HPDE6-E6E7 (cell line): ENCODE measurements around the gene PXDC1.

Source experiments
- DNase-seq: peaks from one replicate; pipeline ENCODE4 v3.0.0; 2011; ENCODE audit warnings: missing footprints; ENCODE audit errors: extremely low spot score

The PXDC1 gene

DNA sequence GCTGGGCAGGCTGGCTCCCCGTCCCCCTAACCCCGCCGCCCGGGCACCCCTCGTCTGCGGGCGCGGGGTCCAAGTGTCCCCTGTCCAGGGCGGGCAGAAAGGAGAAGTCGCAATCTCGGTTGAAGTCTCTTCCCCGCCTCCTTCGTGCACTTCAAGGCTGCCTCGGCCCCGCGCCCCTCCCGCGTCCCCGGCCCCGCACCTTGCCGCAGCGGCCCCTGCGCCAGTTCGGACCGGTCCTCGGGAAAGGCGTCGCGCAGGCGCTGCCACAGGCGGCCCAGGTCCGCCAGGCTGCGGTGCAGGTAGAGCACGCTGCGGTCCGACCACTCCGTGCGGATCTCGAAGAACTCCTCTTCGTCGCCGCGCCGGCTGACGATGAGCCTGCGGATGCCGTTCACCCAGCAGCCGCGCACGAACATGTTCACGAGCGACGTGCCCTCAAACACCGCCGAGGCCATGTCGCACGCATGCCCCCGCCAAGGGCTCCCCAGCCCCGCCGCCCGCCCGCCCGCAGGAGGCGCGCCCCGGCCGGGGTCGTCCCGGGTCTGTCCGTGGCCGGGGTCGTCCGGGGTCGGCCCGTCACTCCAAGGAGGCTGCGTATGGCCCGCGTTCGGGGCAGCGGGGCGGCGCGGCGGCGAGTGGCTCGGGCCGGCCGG is at the start of gene PXDC1:
PXDC1 (minus strand) TSS at position 637 of the 653 bp plus-strand sequence; CDS start at position 455, 182 bp downstream.
- DNase-seq: no peak

DNA sequence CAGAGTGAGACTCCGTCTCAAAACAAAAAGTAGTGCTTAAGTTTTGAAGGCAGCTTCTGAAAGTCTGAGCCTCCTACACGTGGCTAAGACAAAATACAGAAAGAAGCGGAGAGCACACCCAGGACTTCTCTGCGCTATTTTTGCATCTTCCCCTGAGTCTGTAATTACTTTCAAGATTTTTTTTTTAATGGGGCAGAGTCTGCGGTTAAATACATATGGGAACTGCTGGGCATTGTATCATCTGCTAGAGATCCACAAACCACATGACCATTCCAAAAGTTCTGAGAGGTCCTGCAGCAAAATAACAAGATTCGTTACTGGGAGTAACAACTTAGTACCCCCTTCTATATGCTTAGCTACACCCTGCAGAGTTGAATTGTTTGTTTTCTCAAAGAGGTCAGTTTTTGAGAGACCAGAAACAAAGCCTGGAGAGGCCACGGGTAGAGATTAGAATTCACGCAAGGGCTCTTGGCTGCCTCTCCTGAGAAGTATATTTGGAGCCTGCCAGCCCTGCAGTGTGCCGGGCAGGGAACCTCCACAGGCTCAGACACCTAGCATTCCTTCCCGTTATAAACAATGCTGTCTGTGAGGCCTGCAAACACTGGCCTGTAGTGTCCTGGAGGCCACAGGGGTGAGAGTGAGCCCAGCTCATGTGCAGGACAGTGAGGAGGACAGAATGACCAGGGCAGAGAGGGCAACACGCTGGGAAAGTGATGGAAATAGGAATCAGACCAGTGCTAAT is 49.5 kb upstream of the PXDC1 start:
- DNase-seq: no peak

DNA sequence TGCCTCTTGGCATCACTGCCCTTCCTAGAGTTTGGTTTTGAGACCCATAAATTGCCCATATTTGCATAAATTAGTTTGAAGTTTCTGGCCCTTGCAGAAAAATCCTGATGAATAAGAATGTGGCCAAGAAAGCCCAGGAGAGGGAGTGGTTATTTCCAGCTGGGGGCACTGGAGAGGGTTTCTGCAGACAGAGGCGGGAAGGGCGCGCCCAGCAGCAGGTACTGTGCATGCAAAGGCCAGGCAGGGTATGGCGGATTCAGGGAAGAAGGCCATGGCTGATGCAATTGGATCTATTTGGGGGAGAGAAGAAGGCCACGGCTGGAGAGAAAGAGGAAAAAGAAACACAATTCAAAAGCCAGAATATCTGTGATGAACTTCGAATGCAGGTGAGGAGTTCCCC is 48.2 kb upstream of the PXDC1 start:
- no peak for DNase-seq

DNA sequence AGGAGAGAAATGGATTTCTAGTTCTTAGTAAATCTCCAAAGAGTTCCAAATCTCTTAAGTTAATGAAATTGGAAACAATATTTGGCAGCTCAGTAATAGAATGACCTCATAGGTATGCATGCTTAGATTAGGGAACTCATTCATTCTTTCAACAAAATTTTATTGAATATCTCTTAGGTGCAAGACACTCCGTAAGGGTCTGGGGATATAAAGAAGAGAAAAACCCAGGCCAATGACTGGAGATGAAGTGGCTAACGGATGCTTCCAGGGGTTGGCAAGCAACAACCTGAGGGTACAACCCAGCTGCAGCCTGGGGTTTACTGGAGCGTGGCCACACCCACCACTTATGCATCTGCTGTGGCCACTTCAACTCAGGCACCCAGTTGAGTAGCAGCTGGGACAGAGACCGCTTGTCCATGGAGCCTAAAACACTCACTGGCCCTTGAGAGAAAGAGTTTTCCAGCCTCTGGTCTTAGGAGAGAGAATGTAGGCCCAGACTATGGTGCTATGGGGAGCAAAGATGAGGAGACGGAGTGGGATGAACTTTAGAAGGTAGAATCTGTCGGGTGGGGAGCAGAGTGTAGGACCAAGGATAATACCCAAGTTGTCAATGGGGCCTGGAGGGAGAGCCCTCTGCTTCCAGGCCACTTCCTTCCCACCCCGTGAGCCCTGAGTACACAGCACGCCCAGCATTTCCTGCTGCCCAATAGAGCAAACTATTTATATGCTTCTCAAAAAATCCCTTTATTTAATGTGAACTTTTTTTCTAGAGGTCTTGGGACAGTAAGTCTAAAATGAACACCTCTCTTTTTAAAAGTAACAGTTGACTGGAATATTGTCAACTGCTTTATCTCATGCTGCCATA is 46.8 kb upstream of the PXDC1 start:
- no peak for DNase-seq

- DNase-seq: no peak
Measured at GRCh38 chr6:3797231-3798054, 45.9 kb upstream of the PXDC1 start.

GRCh38 chr6:3796719-3797041 is 45.2 kb upstream of the PXDC1 start:
- no peak for DNase-seq

- no peak for DNase-seq
Measured at GRCh38 chr6:3795836-3796718, 44.6 kb upstream of the PXDC1 start.

GRCh38 chr6:3794092-3794491 is 42.6 kb upstream of the PXDC1 start:
- no peak for DNase-seq

GRCh38 chr6:3793545-3793944 is 42.0 kb upstream of the PXDC1 start:
- DNase-seq: no peak

GRCh38 chr6:3791526-3792203 is 40.2 kb upstream of the PXDC1 start:
- DNase-seq: no peak

DNA sequence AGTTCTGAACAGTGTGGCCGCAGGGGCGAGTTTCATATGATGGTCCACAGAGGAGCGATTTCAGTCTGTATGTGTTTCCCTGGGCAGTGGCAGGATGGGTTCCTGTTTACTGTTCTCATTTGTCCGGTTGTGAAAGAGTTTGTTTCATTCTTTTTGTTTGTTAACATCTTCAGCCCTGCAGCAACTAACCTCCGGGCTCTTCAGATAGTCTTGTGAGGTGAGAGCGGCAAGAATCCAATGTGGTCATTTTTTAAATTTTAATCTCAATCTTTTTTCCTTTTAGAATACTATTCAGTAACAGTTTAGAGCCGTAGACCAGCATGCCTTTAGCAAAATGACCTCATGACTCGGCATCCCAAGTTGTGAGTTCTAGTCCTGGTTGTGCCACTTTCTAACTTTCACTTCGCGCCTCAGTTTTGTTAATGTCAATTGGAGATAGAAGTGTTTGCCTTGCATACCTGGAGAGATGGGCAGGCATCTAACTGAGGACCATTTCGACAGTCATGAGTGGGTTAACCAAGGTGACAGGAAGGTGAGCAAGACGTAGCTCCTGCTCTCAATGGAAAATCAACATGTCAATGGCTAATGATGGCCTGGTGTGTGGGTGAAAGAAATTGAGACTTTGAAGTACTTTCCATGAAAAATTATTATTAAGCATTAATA is 38.5 kb upstream of the PXDC1 start:
- no peak for DNase-seq

GRCh38 chr6:3789018-3789895 is 37.7 kb upstream of the PXDC1 start:
- DNase-seq: no peak

DNA sequence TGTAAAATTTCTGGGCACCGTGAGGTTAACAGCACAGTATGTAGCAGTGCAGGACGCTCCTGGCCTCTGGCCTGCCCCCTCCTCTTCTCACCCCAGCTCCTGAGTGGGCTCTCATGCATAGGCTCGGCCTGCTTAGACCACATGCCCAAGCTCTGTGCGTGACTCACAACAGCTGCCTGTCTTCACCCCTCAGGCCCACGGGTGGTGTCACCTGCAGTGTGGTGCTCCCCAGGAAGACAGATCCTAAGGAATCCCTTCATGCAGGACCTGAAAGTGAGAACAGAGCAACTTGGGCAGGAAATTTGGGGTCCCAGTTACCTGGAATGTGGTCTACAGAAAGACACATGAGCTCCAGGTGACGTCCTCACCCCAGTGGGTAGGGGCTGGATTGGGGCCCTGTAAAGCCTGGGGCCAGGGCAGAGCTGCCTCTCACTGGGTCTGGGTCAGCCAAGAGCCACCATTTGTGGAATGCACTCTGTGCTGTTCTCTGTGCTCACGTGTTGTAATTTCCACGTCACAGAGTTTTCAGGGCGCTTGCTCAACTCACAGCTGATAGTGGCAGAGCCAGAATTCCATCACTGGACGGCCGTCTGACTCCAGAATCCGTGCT is 37.0 kb upstream of the PXDC1 start:
- no peak for DNase-seq

GRCh38 chr6:3786141-3786540 is 34.6 kb upstream of the PXDC1 start:
- DNase-seq: no peak

- no peak for DNase-seq
Measured at GRCh38 chr6:3785745-3786098, 34.2 kb upstream of the PXDC1 start.

GRCh38 chr6:3784885-3785744 is 33.6 kb upstream of the PXDC1 start:
- DNase-seq: no peak

DNA sequence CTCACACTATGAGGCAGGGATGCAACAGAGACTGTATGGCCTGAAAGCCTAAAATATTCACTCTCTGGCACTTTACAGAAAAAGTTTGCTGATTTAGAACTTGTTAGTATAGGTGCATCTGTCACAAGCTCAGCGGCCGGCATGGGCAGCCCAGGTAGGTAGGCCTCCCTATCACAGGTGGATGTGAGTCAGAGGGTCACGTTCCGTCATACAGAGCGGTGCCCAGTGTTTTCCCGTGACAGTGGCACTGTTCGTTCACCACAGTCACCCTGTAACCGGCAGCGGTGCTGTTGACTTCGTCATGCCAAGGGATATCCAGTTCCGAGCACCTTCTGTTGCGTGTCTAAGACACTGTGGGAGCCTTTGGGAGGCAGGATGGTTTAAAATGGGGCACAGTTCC is 32.9 kb upstream of the PXDC1 start:
- DNase-seq: no peak
